Measurements from ENCODE around the gene BACE2. TPM values are rescaled to one million over a fixed set of nuclear protein-coding genes. Genes with fewer than 3 reads are reported as not detected.

Gene BACE2
- total RNA-seq, 4 donors from 2014 or later: 23.9 to 59.4 (median 36.6) TPM

DNA sequence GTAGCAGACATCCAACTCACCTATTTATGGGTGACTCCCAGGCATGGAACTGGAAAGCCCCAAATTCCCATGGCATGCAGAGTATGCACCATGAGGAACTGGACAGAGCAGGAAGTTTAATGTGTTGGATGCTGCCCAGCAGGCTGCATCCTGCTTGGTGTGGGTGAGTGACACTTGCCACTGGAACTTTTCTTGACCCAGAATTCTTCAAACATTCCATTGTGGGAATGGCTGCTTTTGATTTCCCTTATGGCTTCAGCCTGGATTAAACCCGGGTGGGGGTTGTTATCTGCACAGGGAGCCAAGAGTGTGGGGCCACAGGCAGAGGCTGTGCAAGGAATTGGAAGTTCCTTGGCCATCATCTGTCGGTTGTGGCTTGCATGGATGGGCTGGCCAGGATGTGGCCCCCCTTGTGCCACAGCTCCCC lies 26.9 kb upstream of the BACE2 start:
- H3K36me3 ChIP-seq: no peaks in the 10 kb centered on the region
- no peaks in the 10 kb centered on the region for H3K9me3 ChIP-seq
- no peak overlapping the region for H3K4me3 ChIP-seq
- WGBS: 31% methylated on average over 2 of the region's 2 CpGs
- no peak for DNase-seq (ENCODE audit: low spot score in 2 of 2)
- no peak for TF ChIP-seq CTCF (IDR thresholded peaks at IDR 0.05)
- TF ChIP-seq POLR2A (IDR thresholded peaks at IDR 0.05): no peak
- no peak for TF ChIP-seq POLR2AphosphoS5 (IDR thresholded peaks at IDR 0.05)
- no peak for TF ChIP-seq EP300 (IDR thresholded peaks at IDR 0.05)
- peaks cover 14% of the 10 kb centered on the region for H3K4me1 ChIP-seq
- H3K27ac ChIP-seq: no peak overlapping the region
- H3K27me3 ChIP-seq: no peaks in the 10 kb centered on the region

GRCh38 chr21:41142051-41142795 lies 25.7 kb upstream of the BACE2 start:
- WGBS: 28% methylated on average over 15 of the region's 15 CpGs
- Histone ChIP-seq H3K36me3 (no peaks in the 10 kb centered on the region), H3K27me3 (no peaks in the 10 kb centered on the region), H3K27ac (no peak overlapping the region), H3K9me3 (no peaks in the 10 kb centered on the region), H3K4me1 (peaks cover 14% of the 10 kb centered on the region), H3K4me3 (no peak overlapping the region)
- DNase-seq (ENCODE audit: low spot score in 2 of 2): no peak
- TF ChIP-seq EP300 (IDR thresholded peaks at IDR 0.05) (no peak), POLR2AphosphoS5 (IDR thresholded peaks at IDR 0.05) (peak in 1 of 3 donors; percentile 48)

GRCh38 chr21:41143596-41144325 lies 24.2 kb upstream of the BACE2 start:
- no peaks in the 10 kb centered on the region for H3K27me3 ChIP-seq
- DNase-seq (ENCODE audit: low spot score in 2 of 2): no peak
- H3K27ac ChIP-seq: no peak overlapping the region
- TF ChIP-seq EP300 (IDR thresholded peaks at IDR 0.05) (no peak), POLR2AphosphoS5 (IDR thresholded peaks at IDR 0.05) (no peak), POLR2A (IDR thresholded peaks at IDR 0.05) (no peak), CTCF (IDR thresholded peaks at IDR 0.05) (no peak)
- no peak overlapping the region for H3K4me3 ChIP-seq
- 92% methylated on average over 10 of the region's 10 CpGs for WGBS
- H3K9me3 ChIP-seq: no peaks in the 10 kb centered on the region
- H3K4me1 ChIP-seq: peaks cover 14% of the 10 kb centered on the region
- H3K36me3 ChIP-seq: no peaks in the 10 kb centered on the region

- H3K4me1 ChIP-seq: no peaks in the 10 kb centered on the region
- H3K4me3 ChIP-seq: no peak overlapping the region
- H3K27ac ChIP-seq: no peak overlapping the region
- no peak for DNase-seq (ENCODE audit: low spot score in 2 of 2)
- no peaks in the 10 kb centered on the region for H3K9me3 ChIP-seq
- H3K36me3 ChIP-seq: no peaks in the 10 kb centered on the region
- 47% methylated on average over 13 of the region's 13 CpGs for WGBS
- TF ChIP-seq POLR2AphosphoS5 (IDR thresholded peaks at IDR 0.05): no peak
- TF ChIP-seq CTCF (IDR thresholded peaks at IDR 0.05): no peak
- TF ChIP-seq EP300 (IDR thresholded peaks at IDR 0.05): no peak
- no peak for TF ChIP-seq POLR2A (IDR thresholded peaks at IDR 0.05)
- H3K27me3 ChIP-seq: peaks cover 6% of the 10 kb centered on the region
Observed at GRCh38 chr21:41147096-41147978, 20.6 kb upstream of the BACE2 start.

DNA sequence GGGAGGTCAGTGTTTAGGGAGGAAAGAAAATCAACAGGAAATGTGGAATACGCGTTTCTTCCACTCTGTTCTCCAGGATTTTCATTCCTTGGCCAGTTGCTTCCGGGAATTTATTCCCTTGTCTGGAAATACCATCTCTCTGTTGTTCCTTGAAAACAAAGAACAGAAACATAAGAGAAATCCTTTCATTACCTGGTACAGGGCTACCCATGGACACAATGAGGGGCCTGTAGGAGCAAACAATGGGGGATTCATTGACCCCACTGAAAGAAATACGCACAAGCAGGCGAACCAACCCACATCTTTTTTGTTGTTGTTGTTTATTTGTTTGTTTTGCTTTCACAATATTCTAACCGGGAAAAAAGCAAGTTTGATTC lies 20.0 kb upstream of the BACE2 start:
- H3K4me3 ChIP-seq: no peak overlapping the region
- H3K27me3 ChIP-seq: peaks cover 6% of the 10 kb centered on the region
- H3K27ac ChIP-seq: no peak overlapping the region
- DNase-seq (ENCODE audit: low spot score in 2 of 2): no peak
- WGBS: 75% methylated on average over 6 of the region's 6 CpGs
- no peaks in the 10 kb centered on the region for H3K9me3 ChIP-seq
- no peaks in the 10 kb centered on the region for H3K36me3 ChIP-seq
- TF ChIP-seq EP300 (IDR thresholded peaks at IDR 0.05) (no peak), POLR2AphosphoS5 (IDR thresholded peaks at IDR 0.05) (no peak), POLR2A (IDR thresholded peaks at IDR 0.05) (no peak), CTCF (IDR thresholded peaks at IDR 0.05) (no peak)
- no peaks in the 10 kb centered on the region for H3K4me1 ChIP-seq

Measured in suprapubic skin (tissue), 4 donors.